Measurements from ENCODE around the gene TBC1D9B. TPM values are rescaled to one million over a fixed set of nuclear protein-coding genes. Genes with fewer than 3 reads are reported as not detected.

Gene TBC1D9B
- total and polyA plus RNA-seq, 2 of the 13 experiments (the other 11 are each of a cell fraction or from before 2014, with no cell fraction given), result 35.0 to 50.0 TPM

DNA sequence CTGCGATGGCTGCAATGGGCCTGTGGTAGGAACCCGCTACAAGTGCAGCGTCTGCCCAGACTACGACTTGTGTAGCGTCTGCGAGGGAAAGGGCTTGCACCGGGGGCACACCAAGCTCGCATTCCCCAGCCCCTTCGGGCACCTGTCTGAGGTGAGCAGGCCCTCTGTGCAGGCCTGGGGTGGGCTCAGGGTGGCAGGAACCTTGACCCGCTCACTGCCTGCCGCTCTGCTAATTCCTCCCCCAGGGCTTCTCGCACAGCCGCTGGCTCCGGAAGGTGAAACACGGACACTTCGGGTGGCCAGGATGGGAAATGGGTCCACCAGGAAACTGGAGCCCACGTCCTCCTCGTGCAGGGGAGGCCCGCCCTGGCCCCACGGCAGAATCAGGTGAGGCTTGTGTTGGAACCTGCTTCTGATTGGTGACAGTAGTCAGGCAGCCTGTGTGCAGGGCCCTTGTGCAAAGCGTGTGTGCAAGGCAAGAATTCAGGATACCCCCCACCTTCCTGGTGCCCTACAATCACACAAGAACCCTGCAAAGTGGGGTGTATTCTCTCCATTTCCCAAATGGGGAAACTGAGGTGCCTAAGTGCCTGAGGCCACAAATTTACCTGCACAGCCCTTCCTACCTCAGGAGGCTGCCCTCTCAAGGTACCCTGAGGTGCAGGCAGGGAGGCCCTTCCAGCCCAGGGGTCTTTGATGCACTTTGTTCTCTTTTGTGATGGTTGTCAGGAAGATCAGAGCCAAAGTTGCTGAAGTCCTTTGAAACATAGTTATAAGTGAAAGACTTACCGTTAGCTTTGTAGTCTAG is 83.6 kb downstream of the TBC1D9B start (continued):
- TF ChIP-seq, protein P1, sequence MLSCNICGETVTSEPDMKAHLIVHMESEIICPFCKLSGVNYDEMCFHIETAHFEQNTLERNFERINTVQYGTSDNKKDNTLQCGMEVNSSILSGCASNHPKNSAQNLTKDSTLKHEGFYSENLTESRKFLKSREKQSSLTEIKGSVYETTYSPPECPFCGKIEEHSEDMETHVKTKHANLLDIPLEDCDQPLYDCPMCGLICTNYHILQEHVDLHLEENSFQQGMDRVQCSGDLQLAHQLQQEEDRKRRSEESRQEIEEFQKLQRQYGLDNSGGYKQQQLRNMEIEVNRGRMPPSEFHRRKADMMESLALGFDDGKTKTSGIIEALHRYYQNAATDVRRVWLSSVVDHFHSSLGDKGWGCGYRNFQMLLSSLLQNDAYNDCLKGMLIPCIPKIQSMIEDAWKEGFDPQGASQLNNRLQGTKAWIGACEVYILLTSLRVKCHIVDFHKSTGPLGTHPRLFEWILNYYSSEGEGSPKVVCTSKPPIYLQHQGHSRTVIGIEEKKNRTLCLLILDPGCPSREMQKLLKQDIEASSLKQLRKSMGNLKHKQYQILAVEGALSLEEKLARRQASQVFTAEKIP (CRISPR knock-in tag; IDR thresholded peaks at IDR 0.05; ENCODE audit: borderline replicate concordance), result no peak
- no peak for TF ChIP-seq ZBTB7A (CRISPR knock-in tag; IDR thresholded peaks at IDR 0.05)
- TF ChIP-seq, protein P2, sequence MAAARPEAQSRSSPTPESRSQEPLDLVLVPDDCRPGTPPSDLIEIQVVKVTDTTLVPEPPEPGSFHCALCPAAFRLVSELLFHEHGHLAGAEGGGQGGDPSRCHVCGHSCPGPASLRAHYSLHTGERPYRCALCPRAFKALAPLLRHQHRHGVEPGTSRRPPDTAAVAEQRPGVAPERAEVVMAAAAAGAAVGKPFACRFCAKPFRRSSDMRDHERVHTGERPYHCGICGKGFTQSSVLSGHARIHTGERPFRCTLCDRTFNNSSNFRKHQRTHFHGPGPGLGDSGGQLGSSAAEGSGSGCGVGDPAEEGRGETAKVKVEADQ (CRISPR knock-in tag; IDR thresholded peaks at IDR 0.05; ENCODE audit: borderline replicate concordance), result no peak
- TF ChIP-seq RBM39 (IDR thresholded peaks at IDR 0.05; ENCODE audit: low read depth, low read length, poor library complexity, severe bottlenecking), result no peak
- TF ChIP-seq FOXA1 (IDR thresholded peaks at IDR 0.05), result no peak
- TF ChIP-seq FOXA1 (CRISPR knock-in tag; IDR thresholded peaks at IDR 0.05), result no peak
- no peak for TF ChIP-seq NKX3-1 (CRISPR knock-in tag; IDR thresholded peaks at IDR 0.05)
- TF ChIP-seq ZNF839 (CRISPR knock-in tag; IDR thresholded peaks at IDR 0.05; ENCODE audit: borderline replicate concordance), result no peak
- TF ChIP-seq ISX (CRISPR knock-in tag; conservative IDR thresholded peaks at IDR 0.05), result no peak
- TF ChIP-seq SMC3 (IDR thresholded peaks at IDR 0.05; ENCODE audit: low read length), result no peak
- TF ChIP-seq AGO1 (IDR thresholded peaks at IDR 0.05; ENCODE audit: low read depth, low read length, poor library complexity, severe bottlenecking), result no peak
- TF ChIP-seq, protein P3, sequence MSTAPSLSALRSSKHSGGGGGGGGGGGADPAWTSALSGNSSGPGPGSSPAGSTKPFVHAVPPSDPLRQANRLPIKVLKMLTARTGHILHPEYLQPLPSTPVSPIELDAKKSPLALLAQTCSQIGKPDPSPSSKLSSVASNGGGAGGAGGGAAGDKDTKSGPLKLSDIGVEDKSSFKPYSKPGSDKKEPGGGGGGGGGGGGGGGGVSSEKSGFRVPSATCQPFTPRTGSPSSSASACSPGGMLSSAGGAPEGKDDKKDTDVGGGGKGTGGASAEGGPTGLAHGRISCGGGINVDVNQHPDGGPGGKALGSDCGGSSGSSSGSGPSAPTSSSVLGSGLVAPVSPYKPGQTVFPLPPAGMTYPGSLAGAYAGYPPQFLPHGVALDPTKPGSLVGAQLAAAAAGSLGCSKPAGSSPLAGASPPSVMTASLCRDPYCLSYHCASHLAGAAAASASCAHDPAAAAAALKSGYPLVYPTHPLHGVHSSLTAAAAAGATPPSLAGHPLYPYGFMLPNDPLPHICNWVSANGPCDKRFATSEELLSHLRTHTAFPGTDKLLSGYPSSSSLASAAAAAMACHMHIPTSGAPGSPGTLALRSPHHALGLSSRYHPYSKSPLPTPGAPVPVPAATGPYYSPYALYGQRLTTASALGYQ (CRISPR knock-in tag; IDR thresholded peaks at IDR 0.05), result no peak
- TF ChIP-seq ZNF781 (CRISPR knock-in tag; IDR thresholded peaks at IDR 0.05; ENCODE audit: borderline replicate concordance, not compliant biosample characterization), result no peak
- no peak for TF ChIP-seq ZNF292 (CRISPR knock-in tag; IDR thresholded peaks at IDR 0.05; ENCODE audit: borderline replicate concordance, low read depth)
- TF ChIP-seq, protein P4, sequence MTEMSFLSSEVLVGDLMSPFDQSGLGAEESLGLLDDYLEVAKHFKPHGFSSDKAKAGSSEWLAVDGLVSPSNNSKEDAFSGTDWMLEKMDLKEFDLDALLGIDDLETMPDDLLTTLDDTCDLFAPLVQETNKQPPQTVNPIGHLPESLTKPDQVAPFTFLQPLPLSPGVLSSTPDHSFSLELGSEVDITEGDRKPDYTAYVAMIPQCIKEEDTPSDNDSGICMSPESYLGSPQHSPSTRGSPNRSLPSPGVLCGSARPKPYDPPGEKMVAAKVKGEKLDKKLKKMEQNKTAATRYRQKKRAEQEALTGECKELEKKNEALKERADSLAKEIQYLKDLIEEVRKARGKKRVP (CRISPR knock-in tag; IDR thresholded peaks at IDR 0.05), result no peak
- TF ChIP-seq ERF (CRISPR knock-in tag; IDR thresholded peaks at IDR 0.05), result no peak
- TF ChIP-seq KDM5A (IDR thresholded peaks at IDR 0.05; ENCODE audit: borderline replicate concordance, low read length), result no peak
- no peak for TF ChIP-seq MEIS1 (CRISPR knock-in tag; IDR thresholded peaks at IDR 0.05; ENCODE audit: borderline replicate concordance)
- TF ChIP-seq, protein P5, sequence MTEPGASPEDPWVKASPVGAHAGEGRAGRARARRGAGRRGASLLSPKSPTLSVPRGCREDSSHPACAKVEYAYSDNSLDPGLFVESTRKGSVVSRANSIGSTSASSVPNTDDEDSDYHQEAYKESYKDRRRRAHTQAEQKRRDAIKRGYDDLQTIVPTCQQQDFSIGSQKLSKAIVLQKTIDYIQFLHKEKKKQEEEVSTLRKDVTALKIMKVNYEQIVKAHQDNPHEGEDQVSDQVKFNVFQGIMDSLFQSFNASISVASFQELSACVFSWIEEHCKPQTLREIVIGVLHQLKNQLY (CRISPR knock-in tag; IDR thresholded peaks at IDR 0.05), result no peak
- peak; percentile 47; the same call in 1 of the 2 replicates for TF ChIP-seq KDM5B (CRISPR knock-in tag; IDR thresholded peaks at IDR 0.05; ENCODE audit: borderline replicate concordance)
- TF ChIP-seq ONECUT2 (CRISPR knock-in tag; IDR thresholded peaks at IDR 0.05), result no peak
- TF ChIP-seq, protein P6, sequence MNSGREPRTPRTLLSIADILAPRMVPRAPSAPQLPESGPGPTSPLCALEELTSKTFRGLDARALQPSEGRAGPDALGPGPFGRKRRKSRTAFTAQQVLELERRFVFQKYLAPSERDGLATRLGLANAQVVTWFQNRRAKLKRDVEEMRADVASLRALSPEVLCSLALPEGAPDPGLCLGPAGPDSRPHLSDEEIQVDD (CRISPR knock-in tag; IDR thresholded peaks at IDR 0.05; ENCODE audit: borderline replicate concordance), result no peak
- TF ChIP-seq MZF1 (CRISPR knock-in tag; IDR thresholded peaks at IDR 0.05; ENCODE audit: borderline replicate concordance), result no peak

Data from HepG2 (cell line).